Measurements from ENCODE around the gene PGBD1. TPM values are rescaled to one million over a fixed set of nuclear protein-coding genes. Genes with fewer than 3 reads are reported as not detected.

PGBD1 gene
- total RNA-seq, 3 donors from 2014 or later (not counting 1 experiment from before 2014, with no cell fraction given) = 1.1 to 1.5 (median 1.1) TPM

DNA sequence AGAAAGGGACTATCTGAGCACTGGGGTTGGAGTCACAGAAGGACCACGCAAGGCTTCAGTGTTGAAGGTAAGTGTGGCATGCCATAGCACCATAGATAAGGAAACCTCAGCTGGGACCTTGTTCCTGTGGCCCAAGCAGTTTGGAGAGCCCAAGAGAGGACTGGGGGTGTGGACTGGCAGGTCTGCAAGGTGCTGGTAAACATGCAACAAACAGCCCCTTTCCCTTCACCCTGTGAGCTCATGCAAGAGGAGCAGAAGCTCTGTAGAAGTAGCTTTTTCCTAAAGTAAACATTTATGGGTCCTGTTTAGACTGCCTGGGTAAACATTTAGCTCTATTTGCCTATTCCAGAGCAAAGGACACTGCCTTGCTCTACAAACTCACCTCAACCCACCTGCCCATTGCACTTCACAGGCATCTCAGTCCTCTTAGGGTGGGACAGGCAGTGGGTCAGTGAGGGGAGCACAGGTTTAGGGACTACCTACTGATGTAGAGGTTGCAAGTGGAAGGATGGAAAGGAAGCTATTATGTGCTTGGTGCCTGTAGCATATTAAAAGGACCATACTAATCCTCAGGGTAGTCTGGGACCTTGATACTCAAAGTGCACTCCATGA is 42.5 kb downstream of the PGBD1 start:
- Histone ChIP-seq H3K4me3 (ENCODE audit: low read length) (no peak overlapping the region), H3K4me1 (ENCODE audit: control insufficient read depth, insufficient read depth, low read length) (no peaks in the 10 kb centered on the region), H3K36me3 (ENCODE audit: control insufficient read depth, insufficient read depth, low read length) (peaks cover 3% of the 10 kb centered on the region), H3K27me3 (ENCODE audit: control insufficient read depth, insufficient read depth, low read length) (no peaks in the 10 kb centered on the region), H3K27ac (ENCODE audit: low read length) (no peak overlapping the region), H3K9me3 (ENCODE audit: control insufficient read depth, insufficient read depth, low read length) (peaks cover 26% of the 10 kb centered on the region)
- H3K9me3 Mint-ChIP-seq = peaks cover 7 to 18% of the 10 kb centered on the region in 2 donors
- no peaks in the 10 kb centered on the region for H3K4me1 Mint-ChIP-seq
- WGBS (ENCODE audit: insufficient coverage) = 100% methylated on average over 1 of the region's 1 CpG
- peaks cover 26% of the 10 kb centered on the region for H3K36me3 Mint-ChIP-seq
- DNase-seq (no peak), ATAC-seq (no peak)
- TF ChIP-seq, protein P1, sequence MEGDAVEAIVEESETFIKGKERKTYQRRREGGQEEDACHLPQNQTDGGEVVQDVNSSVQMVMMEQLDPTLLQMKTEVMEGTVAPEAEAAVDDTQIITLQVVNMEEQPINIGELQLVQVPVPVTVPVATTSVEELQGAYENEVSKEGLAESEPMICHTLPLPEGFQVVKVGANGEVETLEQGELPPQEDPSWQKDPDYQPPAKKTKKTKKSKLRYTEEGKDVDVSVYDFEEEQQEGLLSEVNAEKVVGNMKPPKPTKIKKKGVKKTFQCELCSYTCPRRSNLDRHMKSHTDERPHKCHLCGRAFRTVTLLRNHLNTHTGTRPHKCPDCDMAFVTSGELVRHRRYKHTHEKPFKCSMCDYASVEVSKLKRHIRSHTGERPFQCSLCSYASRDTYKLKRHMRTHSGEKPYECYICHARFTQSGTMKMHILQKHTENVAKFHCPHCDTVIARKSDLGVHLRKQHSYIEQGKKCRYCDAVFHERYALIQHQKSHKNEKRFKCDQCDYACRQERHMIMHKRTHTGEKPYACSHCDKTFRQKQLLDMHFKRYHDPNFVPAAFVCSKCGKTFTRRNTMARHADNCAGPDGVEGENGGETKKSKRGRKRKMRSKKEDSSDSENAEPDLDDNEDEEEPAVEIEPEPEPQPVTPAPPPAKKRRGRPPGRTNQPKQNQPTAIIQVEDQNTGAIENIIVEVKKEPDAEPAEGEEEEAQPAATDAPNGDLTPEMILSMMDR (IDR thresholded peaks at IDR 0.05) = no peak
- H3K27me3 Mint-ChIP-seq (ENCODE audit: low read depth in 2 of 2) = peaks cover 9 to 24% of the 10 kb centered on the region in 2 donors
- H3K4me3 Mint-ChIP-seq = no peak overlapping the region
- intact Hi-C loops (cut with micrococcal nuclease) = no loop called here
- no peak overlapping the region for H3K27ac Mint-ChIP-seq

- Mint-ChIP-seq H3K4me3 (no peak overlapping the region), H3K27ac (no peak overlapping the region), H3K36me3 (peaks cover 26% of the 10 kb centered on the region), H3K9me3 (peaks cover 7 to 18% of the 10 kb centered on the region in 2 donors), H3K4me1 (no peaks in the 10 kb centered on the region), H3K27me3 (ENCODE audit: low read depth in 2 of 2) (peaks cover 9 to 17% of the 10 kb centered on the region in 2 donors)
- DNase-seq (no peak), ATAC-seq (no peak)
- intact Hi-C loops (cut with micrococcal nuclease) = no loop called here
- WGBS (ENCODE audit: insufficient coverage) = 95% methylated on average over 7 of the region's 7 CpGs
- H3K4me3 ChIP-seq (ENCODE audit: low read length) = no peak overlapping the region
- peaks cover 3% of the 10 kb centered on the region for H3K36me3 ChIP-seq (ENCODE audit: control insufficient read depth, insufficient read depth, low read length)
- peaks cover 24% of the 10 kb centered on the region for H3K9me3 ChIP-seq (ENCODE audit: control insufficient read depth, insufficient read depth, low read length)
- no peaks in the 10 kb centered on the region for H3K4me1 ChIP-seq (ENCODE audit: control insufficient read depth, insufficient read depth, low read length)
- H3K27me3 ChIP-seq (ENCODE audit: control insufficient read depth, insufficient read depth, low read length) = no peaks in the 10 kb centered on the region
- TF ChIP-seq, protein P1 (IDR thresholded peaks at IDR 0.05) = no peak
- no peak overlapping the region for H3K27ac ChIP-seq (ENCODE audit: low read length)
These were observed 45.1 kb downstream of the PGBD1 start for GRCh38 chr6:28326371-28326948.

DNA sequence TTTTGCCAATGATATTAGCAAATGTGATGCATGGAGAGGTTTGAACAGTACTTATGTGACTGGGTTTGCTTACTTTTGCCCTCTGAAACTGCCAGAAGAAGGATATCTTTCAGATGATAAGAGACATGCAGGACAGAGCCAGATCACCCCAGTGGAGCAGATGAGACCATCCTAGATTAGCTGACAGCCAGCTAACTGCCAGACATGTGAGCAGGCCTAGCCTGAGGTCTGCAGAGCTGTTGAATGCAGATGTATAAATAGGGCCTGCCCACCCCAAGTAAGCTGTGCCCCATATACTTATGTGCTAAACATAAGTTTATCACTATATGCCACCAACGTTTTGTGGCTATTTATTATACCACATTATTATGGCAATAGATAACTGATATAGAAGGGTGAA is 48.7 kb downstream of the PGBD1 start:
- TF ChIP-seq, protein P1 (IDR thresholded peaks at IDR 0.05) = no peak
- H3K27me3 Mint-ChIP-seq (ENCODE audit: low read depth in 2 of 2) = no peaks in the 10 kb centered on the region
- H3K36me3 ChIP-seq (ENCODE audit: control insufficient read depth, insufficient read depth, low read length) = peaks cover 3% of the 10 kb centered on the region
- no peak overlapping the region for H3K27ac Mint-ChIP-seq
- intact Hi-C loops (cut with micrococcal nuclease) = no loop called here
- no peak overlapping the region for H3K27ac ChIP-seq (ENCODE audit: low read length)
- no peak for DNase-seq
- no peaks in the 10 kb centered on the region for H3K27me3 ChIP-seq (ENCODE audit: control insufficient read depth, insufficient read depth, low read length)
- H3K4me1 ChIP-seq (ENCODE audit: control insufficient read depth, insufficient read depth, low read length) = peaks cover 3% of the 10 kb centered on the region
- H3K36me3 Mint-ChIP-seq = peaks cover 23% of the 10 kb centered on the region
- peaks cover 0 to 14% of the 10 kb centered on the region in 2 donors for H3K4me1 Mint-ChIP-seq
- ATAC-seq = no peak
- peaks cover 24% of the 10 kb centered on the region for H3K9me3 ChIP-seq (ENCODE audit: control insufficient read depth, insufficient read depth, low read length)
- peaks cover 7 to 18% of the 10 kb centered on the region in 2 donors for H3K9me3 Mint-ChIP-seq
- no peak overlapping the region for H3K4me3 ChIP-seq (ENCODE audit: low read length)
- no CpG with 5 or more reads among the region's 1 CpG for WGBS (ENCODE audit: insufficient coverage)
- H3K4me3 Mint-ChIP-seq = no peak overlapping the region
